GM10847 (cell line): Measurements from ENCODE around the gene RTEL1.
A peak's percentile ranks its signal among the peaks of the same experiment; 100 is the strongest.

Source experiments
- POLR2A ChIP-seq: IDR thresholded peaks from 2 replicates; pipeline ENCODE4 v1.6.1; 2011; ENCODE audit not compliant: insufficient read length; ENCODE audit errors: extremely low read depth

The RTEL1 gene

DNA sequence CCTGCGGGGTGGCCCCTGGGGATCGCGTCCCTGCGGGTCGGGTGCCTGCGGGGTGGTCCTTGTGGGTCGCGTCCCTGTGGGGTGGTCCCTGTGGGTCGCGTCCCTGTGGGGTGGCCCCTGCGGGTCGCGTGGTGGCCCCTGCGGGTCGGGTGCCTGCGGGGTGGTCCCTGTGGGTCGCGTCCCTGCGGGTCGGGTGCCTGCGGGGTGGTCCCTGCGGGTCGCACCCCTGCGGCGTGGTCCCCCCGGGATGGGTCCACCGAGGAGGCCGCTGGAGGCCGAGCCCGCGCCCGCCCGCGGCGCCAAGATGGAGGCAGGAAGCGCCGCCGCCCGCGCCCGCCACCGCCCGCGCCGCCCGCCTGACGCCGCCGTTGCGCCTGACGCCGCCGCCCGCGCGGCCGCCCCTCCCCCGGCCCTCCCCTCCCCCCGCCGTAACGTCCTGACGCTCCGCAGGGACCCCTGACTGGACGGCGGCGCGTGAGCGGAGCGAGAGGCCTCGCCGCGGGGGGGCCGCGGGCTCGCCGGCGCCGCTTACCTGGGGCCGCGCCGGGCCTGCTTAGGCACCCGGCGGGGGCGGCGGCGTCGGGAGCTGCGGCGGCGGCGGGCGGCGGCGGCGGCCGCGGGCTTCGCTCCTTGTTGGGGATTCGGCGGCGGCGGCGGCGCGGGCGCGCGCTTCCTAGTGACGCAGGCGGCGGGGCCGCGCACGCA lies 31.5 kb upstream of the RTEL1 start, which contains the start of gene GMEB2:
GMEB2 (minus strand) TSS at position 678 of the 705 bp plus-strand sequence. CDS start 7,704 bp downstream, outside the sequence.
- TF ChIP-seq POLR2A, result no peak

DNA sequence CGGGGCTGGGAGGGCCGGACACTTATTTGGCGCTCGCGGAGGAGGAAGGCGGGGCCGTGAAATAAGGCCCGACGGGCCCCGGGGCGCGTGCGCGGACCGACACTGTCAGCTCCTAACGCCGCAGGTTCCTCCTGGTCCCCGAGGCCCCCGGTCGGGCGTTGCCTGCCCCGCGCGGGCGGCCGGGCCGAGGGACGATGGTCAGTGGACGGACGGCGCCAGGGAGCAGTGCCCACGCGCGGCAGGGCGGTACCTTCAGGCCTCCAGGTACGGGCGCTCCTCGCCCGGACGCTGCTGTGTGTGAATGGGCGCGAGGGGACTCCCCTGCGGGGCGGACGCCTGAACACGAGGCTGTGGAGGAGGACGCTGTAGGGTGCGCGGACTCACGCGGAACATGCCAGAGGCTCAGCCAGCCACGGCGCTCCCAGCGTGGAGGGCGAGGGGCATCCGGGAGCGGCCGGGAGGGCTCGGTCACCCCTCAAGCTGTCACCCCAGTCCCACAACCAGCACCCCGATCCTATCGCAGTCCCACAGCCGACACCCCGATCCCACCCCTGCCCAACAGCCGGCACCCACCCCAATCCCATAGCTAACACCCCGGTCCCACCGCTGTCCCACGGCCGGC lies 30.9 kb upstream of the RTEL1 start:
- TF ChIP-seq POLR2A, result peak; percentile 83

DNA sequence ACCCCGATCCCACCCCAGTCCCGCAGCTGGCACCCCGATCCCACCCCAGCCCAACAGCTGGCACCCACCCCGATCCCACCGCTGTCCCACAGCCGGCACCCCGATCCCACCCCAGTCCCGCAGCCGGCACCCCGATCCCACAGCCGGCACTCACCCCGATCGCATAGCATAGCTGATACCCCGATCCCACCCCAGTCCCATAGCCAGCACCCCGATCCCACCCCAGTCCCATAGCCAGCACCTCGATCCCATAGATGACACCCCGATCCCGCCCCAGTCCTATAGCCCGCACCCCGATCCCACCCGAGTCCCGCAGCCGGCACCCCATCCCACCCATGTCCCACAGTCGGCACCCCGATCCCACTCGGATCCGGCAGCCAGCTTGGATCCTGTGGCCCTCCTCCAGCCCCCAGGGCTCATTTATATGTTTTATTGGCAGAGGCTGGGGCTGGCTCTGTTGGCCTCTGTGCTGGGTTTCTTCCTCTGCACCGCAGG lies 30.3 kb upstream of the RTEL1 start:
- no peak for TF ChIP-seq POLR2A

- TF ChIP-seq POLR2A, result no peak
Measured at GRCh38 chr20:63628246-63628975, 29.7 kb upstream of the RTEL1 start.

DNA sequence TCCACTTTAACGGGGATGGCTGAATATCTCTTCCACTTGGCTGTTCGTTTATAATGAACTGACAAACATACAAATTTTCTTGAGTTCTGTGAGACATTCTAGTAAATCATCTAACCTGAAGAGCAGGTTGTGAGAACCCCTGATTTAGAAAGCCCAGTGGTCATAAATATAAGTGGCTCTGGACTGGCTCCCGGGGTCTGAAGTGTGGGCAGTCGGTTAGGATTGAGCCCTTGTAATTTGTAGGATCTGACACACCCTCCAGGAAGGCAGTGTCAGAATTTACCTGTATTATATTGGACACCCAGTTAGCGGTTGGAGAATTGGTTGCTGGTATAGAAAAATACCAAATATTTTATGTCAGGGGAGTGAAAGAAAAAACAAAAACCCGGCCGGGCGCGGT lies 24.4 kb upstream of the RTEL1 start:
- no peak for TF ChIP-seq POLR2A

- no peak for TF ChIP-seq POLR2A
Measured at GRCh38 chr20:63635431-63636141, 22.5 kb upstream of the RTEL1 start.

DNA sequence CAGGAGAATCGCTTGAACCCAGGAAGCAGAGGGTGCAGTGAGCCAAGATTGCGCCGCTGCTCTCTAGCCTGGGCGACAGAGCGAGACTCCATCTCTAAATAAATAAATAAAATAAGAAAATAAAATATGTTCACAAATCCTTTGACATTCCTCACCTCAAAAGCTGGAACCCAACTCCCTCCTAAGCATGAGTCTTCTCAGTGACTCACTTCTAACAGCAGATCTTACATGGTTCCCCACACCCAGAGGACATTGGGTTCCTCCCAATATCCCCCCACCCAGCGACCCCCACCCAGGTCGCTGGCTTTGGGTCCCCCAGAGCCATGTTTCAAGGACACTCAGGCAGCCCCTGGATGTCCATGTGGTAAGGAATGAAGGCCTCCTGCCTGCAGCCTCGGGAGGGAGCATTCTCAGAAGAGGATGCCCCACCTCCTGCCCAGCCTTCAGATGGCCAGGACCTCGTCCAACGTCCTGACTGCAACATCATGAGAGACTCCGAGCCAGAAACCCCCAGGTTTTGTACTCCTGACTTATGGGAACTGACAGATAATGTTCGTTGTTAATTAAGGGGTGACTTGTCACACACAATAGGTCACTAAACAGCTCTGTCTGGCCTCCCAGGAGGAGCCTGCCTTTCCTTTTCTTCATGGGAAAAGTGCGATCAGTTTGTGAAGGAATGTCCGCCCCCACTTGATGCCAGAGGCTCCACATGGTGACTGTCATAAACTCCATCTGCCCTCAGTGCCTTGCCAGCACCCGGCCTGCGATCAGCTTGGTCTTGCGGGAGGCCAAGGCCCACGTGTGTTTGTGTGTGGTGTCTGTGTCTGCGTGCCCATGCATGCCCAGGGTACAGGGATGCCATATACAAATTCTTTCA lies 21.1 kb upstream of the RTEL1 start:
- no peak for TF ChIP-seq POLR2A

- no peak for TF ChIP-seq POLR2A
Measured at GRCh38 chr20:63639093-63639975, 18.8 kb upstream of the RTEL1 start.

DNA sequence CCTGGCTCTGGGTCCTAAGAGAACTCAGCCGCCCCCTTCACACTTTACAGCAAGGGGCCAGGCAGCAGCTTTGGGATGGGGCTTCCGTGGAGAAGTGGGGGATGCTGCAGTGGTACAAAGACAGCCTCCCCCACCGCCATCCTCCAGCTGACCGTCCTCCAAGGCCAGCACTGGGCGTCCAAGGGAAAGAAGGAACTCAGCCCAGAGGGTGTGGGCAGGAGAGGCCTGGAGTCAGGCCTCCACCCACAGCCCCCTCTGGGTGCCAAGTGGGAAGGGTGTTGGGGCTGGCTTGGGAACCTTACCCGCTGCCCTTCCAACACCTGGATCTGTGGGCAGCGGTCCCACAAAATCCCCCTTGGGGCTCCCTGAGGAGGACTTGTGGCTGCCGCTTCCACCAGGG lies 18.0 kb upstream of the RTEL1 start:
- no peak for TF ChIP-seq POLR2A

DNA sequence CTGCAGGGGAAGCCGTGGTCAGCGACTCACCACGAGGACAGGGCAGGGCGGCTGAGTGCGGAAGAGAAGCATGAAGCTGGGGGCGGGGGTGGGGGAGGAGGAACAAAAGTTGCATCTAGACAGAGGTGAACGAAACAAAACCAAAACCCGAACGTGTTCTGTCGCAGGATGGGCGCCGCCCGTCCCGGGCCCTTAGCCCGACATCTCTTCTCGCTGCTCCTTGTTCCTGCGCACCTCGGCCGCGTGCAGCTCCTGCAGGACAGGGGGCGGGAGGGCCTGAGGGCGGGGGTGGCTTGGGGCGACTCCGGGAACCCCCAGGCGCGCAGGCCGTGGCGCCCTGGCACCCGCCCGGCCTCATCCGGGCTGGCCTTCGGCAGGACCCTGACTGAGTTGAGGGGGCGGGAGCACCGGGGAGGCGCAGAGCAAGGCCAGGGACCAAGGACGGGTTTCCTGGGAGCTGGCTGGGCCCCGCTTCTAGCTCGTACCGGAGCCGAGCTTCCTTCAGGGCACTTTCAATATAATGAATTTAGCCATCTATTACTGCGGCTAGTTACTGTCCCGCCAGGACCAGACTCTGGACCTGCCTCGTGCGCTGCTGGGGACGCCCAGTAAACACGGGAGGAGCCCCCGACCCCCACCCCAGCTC lies 16.8 kb upstream of the RTEL1 start:
- TF ChIP-seq POLR2A, result no peak

GRCh38 chr20:63641792-63642523 lies 16.2 kb upstream of the RTEL1 start:
- TF ChIP-seq POLR2A, result no peak

DNA sequence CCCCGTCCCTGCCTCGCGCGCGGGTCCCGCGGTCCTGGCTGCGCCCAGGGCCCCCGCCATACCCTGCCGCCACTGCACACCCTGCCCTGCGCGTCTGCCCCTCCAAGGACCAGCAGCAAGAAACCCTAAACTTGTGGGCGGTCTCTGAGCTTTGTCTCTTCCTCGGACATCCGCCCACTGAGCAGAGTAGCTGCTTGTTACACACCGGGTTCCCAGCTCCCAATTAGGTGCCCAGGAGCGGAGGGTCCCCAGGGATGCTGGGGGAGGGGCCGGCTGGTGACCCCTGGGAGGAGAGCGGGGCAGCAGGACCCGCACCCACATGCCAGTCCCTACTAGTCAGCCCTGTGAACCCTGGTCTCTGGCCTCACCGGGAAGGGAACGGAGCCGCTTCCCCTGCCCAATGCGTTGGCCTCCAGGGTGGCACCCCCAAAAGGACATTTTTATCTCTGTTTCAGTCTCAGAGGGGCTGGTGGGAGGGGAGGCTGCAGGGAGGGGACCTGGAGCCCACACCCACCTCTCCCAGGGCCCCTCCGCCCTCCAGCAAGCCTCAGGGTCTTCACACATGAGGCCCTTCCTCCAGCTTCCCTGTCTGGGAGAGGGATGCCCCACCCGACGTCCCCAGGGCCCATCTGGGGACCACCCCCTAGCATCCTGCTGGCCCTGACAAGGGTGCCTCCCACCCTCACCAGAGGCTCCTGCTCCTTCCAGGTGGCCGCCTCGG lies 15.4 kb upstream of the RTEL1 start:
- no peak for TF ChIP-seq POLR2A
